T-helper 22 cell (primary cell): ENCODE measurements around the gene XYLT2.
"Not testable (repeated sequence)": the region's sequence is repeated elsewhere in the genome, so short reads cannot be mapped to it uniquely, and the experiment has no call there.

ENCODE experiments used
- DNase-seq: peaks from one replicate; pipeline ENCODE4 v3.0.0-alpha.2; 2020; ENCODE audit warnings: low read depth

XYLT2 gene

DNA sequence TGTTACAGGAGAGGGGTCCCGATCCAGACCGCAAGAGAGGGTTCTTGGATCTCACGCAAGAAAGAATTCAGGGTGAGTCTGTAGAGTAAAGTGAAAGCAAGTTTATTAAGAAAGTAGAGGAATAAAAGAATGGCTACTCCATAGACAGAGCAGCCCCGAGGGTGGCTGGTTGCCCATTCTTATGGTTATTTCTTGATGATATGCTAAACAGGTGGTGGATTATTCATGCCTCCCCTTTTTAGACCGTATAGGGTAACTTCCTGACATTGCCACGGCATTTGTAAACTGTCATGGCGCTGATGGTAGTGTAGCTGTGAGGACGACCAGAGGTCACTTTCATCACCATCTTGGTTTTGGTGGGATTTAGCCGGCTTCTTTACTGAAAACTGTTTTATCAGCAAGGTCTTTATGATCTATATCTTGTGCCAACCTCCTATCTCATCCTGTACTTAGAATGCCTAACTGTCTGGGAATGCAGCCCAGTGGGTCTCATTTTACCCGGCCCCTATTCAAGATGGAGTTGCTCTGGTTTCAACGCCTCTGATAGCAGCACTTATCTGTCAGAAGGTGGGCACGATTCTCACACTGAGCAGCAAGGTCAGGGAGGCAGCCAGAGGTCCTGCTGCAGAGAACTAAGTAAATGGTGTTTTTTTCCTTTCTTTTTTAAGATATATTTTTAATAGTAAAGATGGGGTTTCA is 26.5 kb upstream of the XYLT2 start:
- DNase-seq = no peak

DNA sequence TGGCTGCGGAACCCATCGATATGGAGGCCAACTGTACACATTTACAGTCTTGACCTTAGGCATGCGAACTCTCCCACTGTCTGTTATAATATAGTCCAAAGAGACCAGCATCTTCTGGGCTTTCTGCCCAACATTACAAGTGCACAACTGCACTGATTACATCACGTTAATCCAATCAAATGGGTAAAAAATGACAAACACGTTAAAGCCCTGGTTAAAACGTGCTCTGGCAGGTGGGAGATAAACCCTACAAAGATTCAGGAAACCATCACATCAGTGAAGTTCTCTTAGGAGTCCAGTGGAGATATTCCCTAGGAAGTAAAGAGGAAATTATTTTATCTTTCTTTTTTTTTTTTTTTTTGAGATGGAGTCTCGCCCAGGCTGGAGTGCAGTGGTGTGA is 23.7 kb upstream of the XYLT2 start:
- DNase-seq = no peak

DNA sequence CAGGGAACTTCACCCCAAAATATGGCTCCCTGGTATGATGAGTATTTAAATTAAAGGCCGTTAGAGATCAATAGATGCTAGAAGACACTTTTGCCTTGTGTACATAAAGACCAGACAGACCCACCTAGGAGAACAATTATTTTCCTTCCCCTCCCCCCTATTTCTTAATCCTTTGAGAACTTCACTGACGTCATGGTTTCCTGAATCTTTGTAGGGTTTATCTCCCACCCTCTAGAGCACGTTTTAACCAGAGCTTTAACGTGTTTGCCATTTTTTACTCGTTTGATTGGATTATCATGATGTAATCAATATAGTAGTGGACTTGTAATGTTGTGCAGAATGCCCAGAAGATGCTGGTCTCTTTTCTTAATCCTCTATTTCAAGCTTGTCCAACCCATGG is 22.9 kb upstream of the XYLT2 start:
- no peak for DNase-seq

DNA sequence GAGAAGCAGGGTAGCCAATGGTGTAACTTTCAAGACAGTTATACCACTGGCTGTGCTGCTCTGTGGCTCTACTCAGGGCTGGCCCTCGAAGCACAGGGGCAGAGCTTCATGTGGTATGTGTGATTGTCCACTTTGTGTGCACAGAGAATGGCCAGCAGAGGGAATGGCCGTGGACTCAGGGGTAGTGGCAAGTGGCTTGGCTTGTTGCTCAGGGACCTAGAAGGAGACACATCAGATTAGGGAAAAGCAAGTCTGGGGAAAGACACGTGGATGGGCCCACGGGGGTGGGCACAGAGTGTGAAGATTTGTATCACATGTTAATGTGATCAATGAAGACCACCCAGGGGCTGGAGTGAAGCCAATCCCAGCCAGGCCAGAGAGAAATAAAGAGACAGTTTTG is 20.0 kb upstream of the XYLT2 start:
- no peak for DNase-seq

DNA sequence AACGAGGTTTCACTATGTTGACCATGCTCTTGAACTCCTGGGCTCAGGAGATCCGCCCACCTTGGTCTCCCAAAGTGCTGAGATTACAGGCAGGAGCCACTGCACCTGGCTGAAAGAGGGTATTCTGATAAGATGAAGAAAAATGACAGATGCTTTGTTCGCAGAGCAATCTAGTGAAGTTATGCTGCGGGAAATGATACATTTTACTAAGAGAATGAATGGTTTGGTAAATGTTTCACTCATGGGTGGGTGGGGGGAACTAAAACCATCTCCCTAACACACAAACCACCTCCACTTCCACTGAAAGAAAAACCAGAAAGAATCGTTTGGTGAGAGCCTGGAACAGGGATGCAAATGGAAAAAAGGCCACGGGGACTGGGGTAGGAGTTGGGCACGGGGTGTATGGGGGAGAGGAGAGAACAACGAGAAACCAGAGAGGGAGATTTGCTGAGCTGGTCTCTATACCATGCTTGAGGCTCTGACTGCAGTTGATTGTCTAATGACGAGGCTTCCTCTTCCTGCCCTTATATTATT is 19.0 kb upstream of the XYLT2 start:
- DNase-seq = no peak

DNA sequence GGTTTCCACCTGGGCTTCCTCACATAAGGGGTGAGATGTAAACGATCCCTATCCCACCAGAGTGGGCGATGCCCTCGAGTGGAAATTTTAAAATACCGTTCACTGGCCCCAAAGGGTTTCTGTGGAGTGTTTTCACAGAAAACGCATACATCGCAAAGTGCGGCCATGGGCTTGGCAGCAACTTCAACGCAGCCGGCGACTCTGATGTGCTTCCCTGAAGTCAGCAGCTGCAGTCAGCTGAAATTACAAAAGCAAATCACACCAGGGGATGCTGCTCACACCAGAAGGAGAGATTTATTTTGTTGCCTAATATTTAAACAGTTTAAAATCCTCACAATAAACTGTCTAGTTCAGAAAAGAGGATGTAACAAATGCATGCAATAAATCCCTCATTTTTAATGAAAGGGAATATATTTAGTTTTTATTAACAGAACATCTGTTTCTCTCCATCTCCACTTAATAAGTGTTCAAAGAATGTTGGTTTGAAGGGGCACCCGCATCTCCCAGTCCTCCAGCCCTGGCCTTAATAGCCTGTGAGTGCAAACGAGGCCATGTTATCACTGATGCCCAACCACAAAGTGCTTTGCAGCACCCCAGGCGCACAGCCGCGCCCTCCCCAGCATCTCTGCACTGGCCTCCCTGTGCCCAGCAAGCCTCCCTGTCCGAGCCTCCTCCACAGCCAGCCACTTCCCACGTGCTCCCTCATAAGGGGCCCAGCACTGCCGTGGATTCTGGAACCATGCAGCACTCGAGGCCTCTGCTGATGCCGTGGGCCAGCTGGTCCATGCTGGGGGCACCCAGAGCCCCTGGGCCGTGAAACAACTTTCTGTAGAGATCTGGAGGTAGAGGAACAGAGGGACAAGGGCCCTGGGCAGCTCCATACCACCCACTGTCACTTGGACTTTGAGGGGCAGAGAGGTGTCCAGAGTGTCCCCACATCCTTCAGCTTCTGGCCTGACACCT is 17.3 kb upstream of the XYLT2 start:
- no peak for DNase-seq

DNA sequence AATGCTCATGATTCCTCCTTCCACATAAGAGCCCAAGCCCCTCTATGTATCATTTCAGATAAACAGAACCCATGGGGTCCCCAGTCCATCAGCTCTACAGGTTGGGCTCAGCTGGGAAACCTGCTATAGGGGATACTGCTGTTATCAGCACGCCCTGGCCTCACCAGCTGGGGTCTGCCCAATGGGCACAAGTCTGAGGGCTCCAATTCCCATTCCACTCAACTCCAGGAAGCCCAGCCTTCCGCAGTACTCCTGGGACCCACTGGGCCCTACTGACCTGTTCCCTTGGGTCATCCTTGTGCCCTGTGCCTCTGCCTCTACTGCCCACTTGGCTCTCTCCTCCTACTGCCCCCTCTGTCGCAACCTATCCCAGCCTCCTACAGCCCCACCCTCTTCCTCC is 16.2 kb upstream of the XYLT2 start:
- no peak for DNase-seq

- no peak for DNase-seq
These were observed 15.7 kb upstream of the XYLT2 start for GRCh38 chr17:50330151-50330775.

- no peak for DNase-seq
These were observed 14.7 kb upstream of the XYLT2 start for GRCh38 chr17:50331085-50331791.

DNA sequence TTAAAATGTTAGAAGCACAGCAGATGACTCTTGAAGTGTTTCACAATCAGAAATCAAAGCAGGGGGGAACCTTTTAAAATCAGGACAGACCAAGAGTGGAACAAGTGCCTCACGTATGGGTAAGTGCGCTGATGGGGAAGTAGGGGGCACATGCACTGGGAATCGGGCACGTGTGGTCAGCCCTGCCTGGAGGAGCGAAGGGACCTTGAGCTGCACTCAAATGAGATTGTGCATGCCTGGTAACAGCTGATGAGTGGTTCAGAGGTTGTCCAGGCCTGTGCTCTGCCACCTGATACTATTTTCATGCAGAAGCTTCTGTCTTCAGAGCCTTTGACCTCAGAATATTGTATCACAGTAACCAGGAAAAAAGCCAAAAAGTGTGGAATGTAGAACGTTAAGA is 13.7 kb upstream of the XYLT2 start:
- DNase-seq = no peak

GRCh38 chr17:50333291-50334057 is 12.5 kb upstream of the XYLT2 start:
- not testable (repeated sequence) for DNase-seq

- no peak for DNase-seq
These were observed 8.0 kb upstream of the XYLT2 start for GRCh38 chr17:50337956-50338355.

DNA sequence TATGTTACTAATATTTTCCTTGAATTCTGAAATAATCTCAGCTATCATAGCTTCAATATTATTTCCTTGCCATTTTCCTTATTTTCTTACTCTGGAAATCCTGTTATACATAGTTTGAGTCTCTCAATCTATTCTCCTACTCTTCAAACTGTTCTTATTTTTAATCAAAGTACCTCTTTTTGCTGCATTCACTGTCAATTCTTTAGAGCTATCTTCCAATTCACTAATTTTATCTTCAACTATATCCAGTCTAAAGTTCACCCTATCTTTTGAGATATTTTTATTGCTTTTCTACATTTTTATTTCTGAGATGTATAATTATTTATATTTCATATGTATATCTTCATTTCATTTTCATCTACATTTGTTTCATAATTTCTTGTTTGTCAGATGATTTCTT is 7.3 kb upstream of the XYLT2 start:
- no peak for DNase-seq

- DNase-seq = no peak
These were observed 6.5 kb upstream of the XYLT2 start for GRCh38 chr17:50339381-50339780.

- no peak for DNase-seq
These were observed 1.1 kb upstream of the XYLT2 start for GRCh38 chr17:50344731-50345365.

- DNase-seq = no peak
These were observed 589 bp downstream of the XYLT2 start for GRCh38 chr17:50346313-50347116.

GRCh38 chr17:50347117-50347893 is 1.4 kb downstream of the XYLT2 start:
- no peak for DNase-seq

DNA sequence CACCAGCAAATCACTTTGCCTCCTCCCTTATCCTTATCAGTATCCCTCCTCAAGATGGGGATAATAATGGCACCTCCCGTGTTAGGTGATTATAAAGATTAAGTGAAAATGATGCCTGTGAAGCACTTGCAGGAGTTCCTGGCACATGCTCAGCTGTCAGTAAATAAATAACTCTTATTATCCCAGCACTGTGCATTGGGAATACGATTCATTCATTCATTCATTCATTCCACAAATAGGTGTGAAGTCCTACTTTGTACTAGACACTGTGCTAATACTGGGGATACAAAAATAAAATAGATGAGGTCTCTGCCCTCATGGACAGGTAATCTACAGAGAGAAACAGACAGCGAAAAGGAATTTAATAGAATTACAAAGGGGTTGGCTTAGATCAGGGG is 2.0 kb downstream of the XYLT2 start:
- DNase-seq = no peak
